GM21737 (cell line): Measurements from ENCODE around the gene MYBBP1A.

Experiments
- ATAC-seq: cut with Tn5 transposase; IDR thresholded peaks from one replicate; pipeline ENCODE4 v1.9.1; 2021; ENCODE audit warnings: mild to moderate bottlenecking, moderate library complexity; ENCODE audit not compliant: unreplicated experiment

Gene MYBBP1A

GRCh38 chr17:4537451-4538235 lies 17.5 kb downstream of the MYBBP1A start:
- no peak for ATAC-seq

GRCh38 chr17:4536742-4537411 lies 18.3 kb downstream of the MYBBP1A start:
- no peak for ATAC-seq

GRCh38 chr17:4536259-4536741 lies 18.9 kb downstream of the MYBBP1A start:
- no peak for ATAC-seq

GRCh38 chr17:4535667-4536258 lies 19.4 kb downstream of the MYBBP1A start:
- no peak for ATAC-seq

GRCh38 chr17:4534928-4535666 lies 20.1 kb downstream of the MYBBP1A start:
- no peak for ATAC-seq

GRCh38 chr17:4534515-4534914 lies 20.7 kb downstream of the MYBBP1A start:
- no peak for ATAC-seq

GRCh38 chr17:4533523-4534504 lies 21.4 kb downstream of the MYBBP1A start:
- no peak for ATAC-seq

GRCh38 chr17:4532860-4533522 lies 22.2 kb downstream of the MYBBP1A start:
- no peak for ATAC-seq

GRCh38 chr17:4531988-4532736 lies 23.0 kb downstream of the MYBBP1A start:
- no peak for ATAC-seq

GRCh38 chr17:4530799-4531730 lies 24.1 kb downstream of the MYBBP1A start:
- ATAC-seq = no peak

GRCh38 chr17:4529533-4530152 lies 25.5 kb downstream of the MYBBP1A start:
- no peak for ATAC-seq

- ATAC-seq = no peak
Measured at GRCh38 chr17:4527566-4528125, 27.5 kb downstream of the MYBBP1A start.

- ATAC-seq = no peak
Measured at GRCh38 chr17:4527134-4527533, 28.1 kb downstream of the MYBBP1A start.

GRCh38 chr17:4525691-4526397 lies 29.3 kb downstream of the MYBBP1A start:
- ATAC-seq = no peak

GRCh38 chr17:4523946-4524345 lies 31.2 kb downstream of the MYBBP1A start:
- no peak for ATAC-seq

GRCh38 chr17:4522661-4523060 lies 32.5 kb downstream of the MYBBP1A start:
- no peak for ATAC-seq
